Astrocyte (in vitro differentiated cells and primary cell): ENCODE measurements around the gene VSNL1.

Experiments
- CTCF ChIP-seq: IDR thresholded peaks from 2 replicates; pipeline ENCODE4 v1.5.1; 2011; ENCODE audit warnings: low read depth, mild to moderate bottlenecking, inconsistent platforms, low read length, moderate library complexity; ENCODE audit not compliant: insufficient read depth
- EZH2 ChIP-seq: IDR thresholded peaks from 2 replicates; pipeline ENCODE4 v1.6.1; 2012; ENCODE audit warnings: mild to moderate bottlenecking, low read length, inconsistent platforms; ENCODE audit not compliant: insufficient read depth

- TF ChIP-seq CTCF: no peak
- TF ChIP-seq EZH2: no peak
Observed at GRCh38 chr2:17606851-17607250, 66.4 kb downstream of the VSNL1 start.
